Retina (tissue), 1 donor: Measurements from ENCODE around the gene RANGRF.

Experiments
- DNase-seq: peaks from one replicate; pipeline ENCODE4 v3.0.0-alpha.2; 2016

RANGRF gene

GRCh38 chr17:8315764-8316217 is 27.3 kb downstream of the RANGRF start:
- peak; percentile 62 for DNase-seq

- no peak for DNase-seq
Observed at GRCh38 chr17:8318010-8318935, 29.8 kb downstream of the RANGRF start.

- DNase-seq = no peak
Observed at GRCh38 chr17:8320262-8320661, 31.8 kb downstream of the RANGRF start.

GRCh38 chr17:8320990-8321389 is 32.5 kb downstream of the RANGRF start:
- DNase-seq = no peak

GRCh38 chr17:8322061-8322460 is 33.6 kb downstream of the RANGRF start:
- DNase-seq = no peak

GRCh38 chr17:8324132-8324531 is 35.7 kb downstream of the RANGRF start:
- no peak for DNase-seq

- no peak for DNase-seq
Observed at GRCh38 chr17:8324923-8325322, 36.5 kb downstream of the RANGRF start.

GRCh38 chr17:8326511-8327302 is 38.2 kb downstream of the RANGRF start:
- DNase-seq = peak; percentile 83

- DNase-seq = no peak
Observed at GRCh38 chr17:8327303-8327649, 38.8 kb downstream of the RANGRF start.

GRCh38 chr17:8332128-8332527 is 43.7 kb downstream of the RANGRF start:
- DNase-seq = no peak

- peak; percentile 21 for DNase-seq
Observed at GRCh38 chr17:8332688-8333087, 44.2 kb downstream of the RANGRF start.

- DNase-seq = no peak
Observed at GRCh38 chr17:8333281-8333680, 44.8 kb downstream of the RANGRF start.

- no peak for DNase-seq
Observed at GRCh38 chr17:8337802-8338752, 49.6 kb downstream of the RANGRF start.

- DNase-seq = no peak
Observed at GRCh38 chr17:8338753-8339140, 50.3 kb downstream of the RANGRF start.

GRCh38 chr17:8339540-8339939 is 51.1 kb downstream of the RANGRF start, which contains the start of gene ODF4:
ODF4 (plus strand) TSS chr17:8339840; CDS start chr17:8340052, 212 bp downstream.
- no peak for DNase-seq
